GM19328 (cell line): ENCODE data around the gene C11orf68.
"Not testable (repeated sequence)": the region's sequence is repeated elsewhere in the genome, so short reads cannot be mapped to it uniquely, and the experiment has no call there.

Source experiments
- ATAC-seq: cut with Tn5 transposase; IDR thresholded peaks from one replicate; pipeline ENCODE4 v1.9.1; 2021; ENCODE audit warnings: mild to moderate bottlenecking, moderate library complexity; ENCODE audit not compliant: unreplicated experiment

C11orf68 gene

DNA sequence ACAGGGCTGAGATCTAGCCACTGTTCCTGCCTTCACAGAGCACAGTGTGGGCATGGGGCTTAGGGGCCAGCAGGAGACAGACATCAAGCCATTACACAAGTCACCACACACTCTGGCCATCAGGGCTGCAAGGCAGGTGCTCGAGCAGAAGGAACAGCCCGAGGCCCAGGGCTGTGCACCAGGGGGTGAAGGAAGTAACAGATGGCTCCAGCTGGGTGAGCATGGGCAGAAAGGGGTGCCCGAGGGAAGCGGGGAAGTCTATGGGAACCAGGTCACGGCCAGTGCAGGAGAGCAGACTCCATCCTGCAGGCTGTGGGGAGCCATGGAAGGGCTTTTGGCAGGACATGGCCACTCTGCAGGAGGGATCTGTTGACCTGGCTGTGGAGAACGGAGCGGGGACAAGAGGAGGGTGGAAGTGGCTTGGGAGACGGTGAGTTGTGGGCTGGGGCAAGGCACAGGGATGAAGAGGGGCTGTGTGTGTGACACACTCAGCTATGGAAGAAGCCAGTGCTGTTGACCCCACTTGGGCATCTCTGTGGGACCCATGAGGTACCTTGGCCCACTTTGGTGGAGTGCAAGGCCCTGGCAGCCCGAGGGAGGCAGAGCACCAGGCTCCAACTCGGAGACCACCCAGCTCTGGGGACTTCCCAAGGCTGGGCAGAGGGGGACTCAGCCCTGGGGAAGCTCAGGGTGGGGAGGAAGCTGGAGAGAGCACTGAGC, 3.6 kb downstream of the C11orf68 start:
- no peak for ATAC-seq

DNA sequence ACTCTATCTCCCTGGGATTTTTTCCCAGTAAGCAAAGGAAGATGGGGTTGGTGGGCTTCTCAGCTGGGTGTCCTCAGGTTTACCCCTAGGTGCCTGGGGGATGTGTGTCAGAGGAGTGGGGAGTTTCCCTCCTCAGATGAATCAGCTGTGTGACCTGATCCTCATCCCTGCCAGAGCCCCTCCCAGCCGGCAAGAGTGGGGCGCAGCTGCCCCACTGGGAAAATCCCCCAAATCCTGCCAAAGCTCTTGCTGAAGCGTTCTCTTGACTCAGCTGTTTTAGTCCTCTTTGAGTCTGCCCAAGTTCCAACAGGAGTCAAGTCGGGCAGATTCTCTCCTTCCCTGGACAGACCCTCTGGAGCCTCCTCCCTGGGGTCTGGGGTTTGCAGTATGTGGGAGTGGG, 6.0 kb downstream of the C11orf68 start:
- no peak for ATAC-seq

DNA sequence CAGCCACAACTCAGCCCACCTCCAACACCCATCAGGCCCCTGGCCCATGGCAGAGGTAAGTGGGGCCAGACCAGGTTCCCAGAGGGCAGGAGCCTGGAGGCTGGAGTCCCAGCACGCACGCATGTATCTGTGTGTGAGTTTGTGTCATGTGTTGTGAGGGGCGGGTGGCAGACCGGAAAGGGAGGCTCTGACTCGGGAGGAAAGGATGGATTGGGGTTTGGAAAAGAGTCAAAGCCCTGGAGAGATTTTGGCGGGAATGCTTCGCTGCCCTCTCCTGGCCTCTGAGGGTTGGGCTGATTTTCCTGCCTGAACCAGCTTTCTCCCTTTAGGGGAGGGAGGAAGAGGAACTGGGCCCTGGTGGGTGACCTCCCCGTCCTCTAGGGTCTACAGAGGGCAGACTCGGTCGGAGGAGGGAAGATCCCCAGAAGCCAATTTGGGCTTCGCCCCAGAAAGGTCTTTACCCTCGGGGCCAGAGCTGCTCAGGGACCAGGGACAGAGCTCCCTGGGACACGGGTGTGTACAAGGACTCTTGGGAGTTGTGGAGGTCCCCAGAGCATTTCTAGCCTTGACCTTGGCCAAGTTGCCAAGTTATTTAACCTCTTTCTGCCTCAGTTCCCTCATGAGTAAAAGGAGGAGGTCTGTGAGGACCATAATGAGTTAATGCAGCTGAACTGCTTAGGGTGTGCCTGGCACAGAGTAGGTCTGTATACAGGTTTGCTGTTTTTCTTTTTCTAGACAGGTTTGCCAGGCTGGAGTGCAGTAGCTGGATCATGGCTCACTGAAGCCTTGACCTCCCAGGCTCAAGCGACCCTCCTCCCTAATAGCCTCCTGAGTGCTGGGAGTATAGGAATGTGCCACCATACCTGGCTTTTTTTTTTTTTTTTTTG, 6.9 kb downstream of the C11orf68 start:
- ATAC-seq: no peak

DNA sequence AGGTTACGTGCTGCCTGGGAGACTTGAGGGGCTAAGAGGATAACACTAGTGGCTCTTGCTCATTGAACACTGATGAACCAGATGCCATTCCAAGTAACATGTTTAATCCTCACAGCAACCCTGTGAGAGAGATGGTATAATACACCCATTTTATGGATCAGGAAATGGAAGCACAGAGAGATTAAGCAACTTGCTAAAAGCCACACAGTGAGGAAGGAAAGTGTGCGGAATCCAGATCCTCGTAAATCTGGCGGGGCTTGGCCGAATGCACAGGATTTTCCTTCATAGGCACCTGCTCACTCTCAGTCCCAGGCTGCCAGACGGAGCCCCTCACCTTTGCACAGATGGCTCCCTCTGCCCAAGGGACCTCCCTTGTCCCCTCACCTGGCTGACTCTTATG, 11.0 kb downstream of the C11orf68 start:
- no peak for ATAC-seq

DNA sequence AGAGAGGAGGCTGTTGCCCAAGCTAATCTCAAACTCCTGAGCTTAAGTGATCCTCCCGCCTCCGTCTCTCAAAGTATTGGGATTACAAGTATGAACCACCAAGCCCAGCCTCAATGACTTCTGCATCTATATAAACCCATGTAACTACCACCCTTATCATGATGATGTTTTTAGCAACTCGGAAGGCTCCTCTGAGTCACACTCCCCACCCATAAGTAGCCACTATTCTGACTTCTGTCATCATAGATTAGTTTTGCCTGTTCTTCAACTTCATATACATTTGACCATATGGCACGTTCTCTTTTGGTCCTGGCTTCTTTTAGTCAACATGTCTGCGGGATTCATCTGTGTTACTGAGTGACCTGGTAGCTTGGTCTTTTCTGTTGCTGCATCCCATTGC, 12.3 kb downstream of the C11orf68 start:
- no peak for ATAC-seq

DNA sequence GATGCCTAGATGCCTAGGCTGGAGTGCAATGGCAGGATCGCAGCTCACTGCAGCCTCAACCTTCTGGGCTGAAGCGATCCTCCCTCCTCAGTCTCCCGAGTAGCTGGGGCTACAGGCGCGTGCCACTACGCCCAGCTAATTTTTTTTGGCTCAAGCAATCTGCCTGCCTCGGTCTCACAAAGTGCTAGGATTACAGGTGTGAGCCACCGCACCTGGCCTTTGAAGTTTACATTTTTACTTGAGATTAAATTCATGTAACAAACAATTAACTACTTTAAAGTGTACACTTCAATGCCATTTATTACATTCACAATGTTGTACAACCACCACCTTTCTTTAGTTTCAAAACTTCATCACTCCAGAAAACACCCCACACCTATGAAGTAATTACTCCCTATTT, 15.1 kb downstream of the C11orf68 start:
- ATAC-seq: no peak

DNA sequence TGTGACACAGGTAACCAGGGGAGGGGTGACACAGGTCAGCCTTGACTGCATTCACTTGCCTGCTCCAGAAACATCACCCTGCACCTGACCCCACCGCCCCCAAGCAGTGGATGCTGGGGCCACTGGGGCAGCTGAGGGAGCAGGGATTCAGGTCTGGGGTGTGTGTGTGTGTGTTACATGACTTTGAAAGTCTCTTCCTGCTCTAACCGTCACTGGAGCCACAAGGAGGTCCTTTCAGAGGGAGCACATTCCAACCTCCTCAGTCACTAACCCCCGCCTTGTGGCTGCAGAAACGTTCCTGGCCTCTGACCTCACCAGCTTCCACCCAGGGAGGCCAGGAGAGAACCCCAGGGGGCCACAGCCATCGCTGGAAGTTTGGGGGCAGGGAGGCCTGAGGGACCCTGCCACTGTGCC, 15.8 kb downstream of the C11orf68 start:
- no peak for ATAC-seq

DNA sequence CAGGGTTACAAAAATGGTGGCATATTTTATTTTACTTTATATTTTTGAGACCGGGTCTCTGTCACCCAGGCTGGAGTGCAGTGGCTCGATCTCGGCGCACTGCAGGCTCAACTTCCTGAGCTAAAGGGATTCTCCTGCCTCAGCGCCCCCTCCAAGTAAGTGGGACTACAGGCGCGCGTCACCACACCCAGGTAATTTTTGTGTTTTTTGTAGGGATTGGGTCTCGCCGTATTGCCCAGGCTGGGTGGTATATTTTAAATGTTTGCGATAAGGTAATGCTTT, 18.0 kb downstream of the C11orf68 start:
- ATAC-seq: no peak

DNA sequence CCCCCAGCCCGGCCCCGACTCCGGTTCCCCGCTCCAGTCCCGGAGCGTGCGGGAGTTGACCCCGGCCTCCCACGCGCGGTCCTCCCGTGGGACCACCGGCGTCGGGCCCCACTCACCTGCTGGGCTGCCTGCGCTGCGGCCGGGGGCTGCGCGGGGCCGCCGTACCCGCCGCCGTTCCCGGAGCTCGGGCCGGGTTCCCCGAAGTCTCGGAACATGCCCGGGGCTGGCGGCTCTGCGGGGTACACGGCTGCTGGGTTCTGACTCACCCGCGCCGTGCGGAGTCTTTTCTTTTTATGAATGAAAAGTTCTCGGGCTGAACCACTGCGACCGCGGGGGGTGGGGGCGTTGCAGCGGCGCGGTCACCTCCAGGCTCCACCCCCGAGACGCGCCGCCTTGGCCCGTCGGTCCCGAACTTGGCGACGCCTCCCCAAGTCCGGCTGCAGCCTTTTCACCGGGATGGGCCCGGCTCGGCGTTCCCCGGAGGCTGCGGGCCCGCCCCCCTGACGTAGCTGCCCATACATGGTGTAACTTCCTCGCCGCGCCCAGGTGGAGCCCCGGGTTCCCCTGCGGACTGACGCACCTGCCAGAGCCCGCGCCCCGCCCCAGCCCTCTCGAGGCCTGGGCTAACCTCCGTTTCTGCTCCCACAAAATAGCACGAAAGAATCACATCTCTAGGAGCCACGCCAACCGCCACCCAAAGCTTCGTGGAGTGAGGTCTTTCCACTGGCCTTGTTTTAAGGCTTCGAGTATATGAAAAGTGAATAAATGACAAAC, 18.6 kb downstream of the C11orf68 start, which contains the start of gene FOSL1:
TSS of gene FOSL1 (minus strand) at position 264 of the 774 bp plus-strand sequence. CDS start at position 215, 49 bp downstream.
- peak; percentile 71 for ATAC-seq

DNA sequence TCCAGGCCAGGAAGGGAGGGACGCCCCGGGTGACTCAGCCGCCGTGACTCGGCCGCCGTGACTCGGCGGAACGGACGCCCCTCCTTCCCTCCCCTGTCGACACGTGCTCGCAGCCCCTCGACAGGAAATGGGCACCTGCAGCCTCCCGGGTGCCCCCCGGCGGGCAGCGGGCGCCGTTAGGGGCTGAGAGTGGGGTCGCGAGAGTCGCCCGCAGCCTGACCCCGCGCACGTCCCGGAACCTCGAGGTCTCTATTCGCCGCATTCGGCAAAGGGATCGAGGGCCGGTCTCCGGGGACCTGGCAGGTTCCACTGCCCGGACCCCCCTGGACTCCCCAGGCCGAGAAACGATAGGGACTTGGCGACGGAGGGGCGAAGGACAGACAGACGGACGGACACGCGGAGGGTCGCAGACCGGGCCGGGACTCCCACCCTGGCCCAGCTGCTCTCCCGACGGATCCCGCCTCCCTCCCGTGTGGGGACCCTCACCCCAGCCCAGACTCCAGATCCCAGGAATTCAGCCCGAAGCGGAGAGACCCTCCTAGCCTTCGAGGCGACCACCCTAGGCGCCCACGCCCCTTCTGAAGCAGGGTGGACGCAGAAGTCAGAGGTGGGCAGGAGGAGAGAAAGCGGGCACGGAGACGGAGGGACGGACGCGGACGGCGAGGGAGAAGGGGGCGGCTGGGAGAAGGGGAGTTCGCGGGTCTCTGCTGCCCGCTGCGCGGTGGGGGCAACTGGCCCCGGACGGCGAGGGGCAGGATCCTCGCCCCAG, 19.3 kb downstream of the C11orf68 start:
- ATAC-seq: no peak

DNA sequence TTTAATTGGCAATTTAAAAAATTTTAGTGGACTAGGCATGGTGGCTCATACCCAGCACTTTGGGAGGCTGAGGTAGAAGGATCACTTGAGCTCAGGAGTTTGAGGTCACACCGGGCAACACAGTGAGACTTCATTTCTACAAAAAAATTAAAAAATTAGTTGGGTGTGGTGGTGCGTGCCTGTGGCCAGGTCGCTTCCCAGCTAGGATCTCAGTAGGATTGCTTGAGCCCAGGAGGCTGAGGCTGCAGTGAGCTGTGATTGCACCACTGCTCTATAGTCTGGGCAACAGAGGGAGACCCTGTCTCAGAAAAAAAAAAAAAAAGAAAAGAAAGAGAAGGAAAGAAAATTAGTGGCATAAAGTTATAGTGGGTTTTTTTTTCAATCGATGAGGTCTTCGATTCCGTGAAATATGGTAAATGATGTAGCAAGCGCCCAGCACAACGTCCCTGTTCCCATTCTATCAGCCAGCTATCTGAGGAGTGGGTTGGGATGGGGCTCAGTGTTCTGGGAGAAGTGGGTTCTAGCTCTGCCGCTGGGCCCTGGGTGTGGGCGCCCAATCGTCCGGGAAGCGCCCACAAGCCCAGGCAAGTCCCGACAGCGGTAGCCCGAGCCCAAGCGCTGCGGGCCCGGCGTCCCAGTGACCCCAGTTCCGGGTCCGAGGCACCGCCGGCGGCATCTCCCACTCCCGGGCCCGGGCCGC, 20.1 kb downstream of the C11orf68 start:
- no peak for ATAC-seq

DNA sequence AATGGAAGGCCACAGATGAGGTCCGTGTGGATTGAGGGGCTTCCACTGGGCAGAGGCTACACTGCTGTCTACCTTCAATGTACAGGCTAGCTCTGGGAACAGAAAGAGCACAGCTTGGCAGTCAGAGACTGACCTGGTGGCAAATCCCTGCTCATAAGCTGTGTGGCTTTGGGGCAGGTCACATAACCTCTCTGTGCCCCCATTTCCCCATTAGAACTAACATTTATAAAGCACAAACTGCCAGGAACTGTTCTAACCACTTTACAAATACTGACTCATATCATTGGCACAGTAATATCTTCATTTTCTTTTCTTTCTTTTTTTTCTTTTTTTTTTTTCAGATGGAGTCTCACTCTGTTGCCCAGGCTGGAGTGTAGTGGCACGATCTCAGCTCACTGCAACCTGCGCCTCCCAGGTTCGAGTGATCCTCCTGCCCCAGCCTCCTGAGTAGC, 21.8 kb downstream of the C11orf68 start:
- ATAC-seq: no peak

DNA sequence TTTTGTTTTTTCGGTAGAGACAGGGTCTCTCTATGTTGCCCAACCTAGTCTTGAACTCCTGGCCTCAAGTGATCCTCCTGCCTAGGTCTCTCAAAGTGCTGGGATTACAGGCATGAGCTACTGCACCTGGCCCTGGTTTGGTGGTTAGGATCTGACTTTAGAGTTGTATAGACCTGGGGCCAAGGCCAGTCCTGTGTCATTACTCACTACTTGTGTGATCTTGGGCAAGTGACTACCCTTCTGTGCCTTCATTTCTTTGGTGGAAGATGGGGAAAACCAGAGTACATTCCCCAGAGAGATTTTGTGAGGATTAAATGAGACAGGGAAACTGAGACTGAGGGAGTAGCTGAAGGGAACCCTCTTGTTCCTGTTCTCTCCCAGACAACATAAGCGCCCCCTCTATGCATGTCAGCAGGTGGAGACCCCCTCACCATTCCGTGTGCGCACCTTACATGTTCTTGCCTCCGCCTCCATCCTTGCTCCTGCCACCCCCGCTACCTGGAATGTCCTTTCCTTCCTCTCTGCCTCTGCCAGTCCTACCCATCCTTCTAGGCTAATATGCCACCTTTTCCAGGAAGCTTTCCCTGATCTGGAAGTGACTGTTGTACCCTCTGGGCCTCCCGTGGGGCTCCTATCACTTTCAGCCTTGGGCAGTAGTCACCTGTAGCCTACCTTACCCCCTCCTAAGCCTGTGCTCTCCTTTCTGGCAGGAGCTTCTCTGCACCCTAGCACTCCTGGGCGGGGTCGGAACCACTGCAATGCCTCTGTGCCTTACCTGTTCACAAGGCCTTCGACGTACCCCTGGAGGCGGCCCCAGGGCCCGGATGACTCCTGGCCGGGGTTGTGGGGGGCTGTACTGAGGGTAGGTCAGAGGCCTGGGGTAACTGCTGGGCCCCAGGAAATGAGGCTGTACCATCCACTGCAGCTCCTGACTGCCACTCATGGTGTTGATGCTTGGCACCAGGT, 22.5 kb downstream of the C11orf68 start:
- no peak for ATAC-seq

DNA sequence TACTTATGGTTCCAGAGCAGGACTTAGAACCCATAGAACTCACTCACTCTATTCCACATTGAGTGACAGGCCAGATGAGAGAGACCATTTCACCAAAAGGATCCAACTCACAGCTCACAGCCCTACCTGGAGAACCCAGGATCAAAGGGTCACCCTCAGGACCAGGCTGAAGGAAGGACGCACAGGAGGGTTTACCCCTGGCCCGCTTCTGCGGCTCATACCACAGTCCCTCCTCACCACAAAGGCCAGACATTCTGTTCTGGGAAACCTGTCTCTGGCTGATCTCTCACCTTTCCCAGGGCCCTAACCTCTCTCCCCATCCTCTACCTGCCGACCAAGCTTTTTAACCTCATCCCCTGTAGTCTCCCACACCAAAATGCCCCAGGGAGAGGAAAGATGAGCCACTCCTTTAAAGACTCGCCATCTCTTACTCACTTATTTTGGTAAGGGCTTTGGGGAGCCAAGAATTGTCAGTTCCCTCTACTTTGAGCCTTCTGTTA, 23.3 kb downstream of the C11orf68 start:
- ATAC-seq: no peak

DNA sequence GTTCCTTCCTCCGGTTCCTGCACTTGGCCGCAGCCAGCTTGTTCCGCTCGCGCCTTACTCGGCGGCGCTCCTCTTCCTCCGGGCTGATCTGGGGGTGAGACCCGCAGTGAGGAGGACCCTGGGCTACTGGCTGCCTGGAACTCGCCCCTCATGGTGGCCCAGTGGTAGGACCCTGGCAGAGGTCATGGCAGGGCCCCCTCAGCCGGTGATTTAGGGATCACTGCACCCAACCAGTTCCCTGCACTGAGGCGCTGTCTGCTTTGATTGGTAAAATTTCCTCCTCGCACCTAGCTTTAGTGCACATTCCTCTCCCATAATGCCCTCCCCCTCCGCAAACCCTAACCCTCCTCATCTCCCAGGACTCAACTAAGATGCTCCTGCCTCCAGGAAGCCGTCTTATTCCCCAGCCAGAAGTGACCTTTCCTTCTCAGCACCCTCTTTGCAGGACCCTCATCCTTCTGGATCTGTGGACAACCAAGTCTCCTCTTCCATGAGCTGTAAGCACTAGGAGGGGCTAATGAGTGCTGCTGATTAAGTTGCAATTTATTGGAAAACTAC, 24.7 kb downstream of the C11orf68 start:
- ATAC-seq: no peak

DNA sequence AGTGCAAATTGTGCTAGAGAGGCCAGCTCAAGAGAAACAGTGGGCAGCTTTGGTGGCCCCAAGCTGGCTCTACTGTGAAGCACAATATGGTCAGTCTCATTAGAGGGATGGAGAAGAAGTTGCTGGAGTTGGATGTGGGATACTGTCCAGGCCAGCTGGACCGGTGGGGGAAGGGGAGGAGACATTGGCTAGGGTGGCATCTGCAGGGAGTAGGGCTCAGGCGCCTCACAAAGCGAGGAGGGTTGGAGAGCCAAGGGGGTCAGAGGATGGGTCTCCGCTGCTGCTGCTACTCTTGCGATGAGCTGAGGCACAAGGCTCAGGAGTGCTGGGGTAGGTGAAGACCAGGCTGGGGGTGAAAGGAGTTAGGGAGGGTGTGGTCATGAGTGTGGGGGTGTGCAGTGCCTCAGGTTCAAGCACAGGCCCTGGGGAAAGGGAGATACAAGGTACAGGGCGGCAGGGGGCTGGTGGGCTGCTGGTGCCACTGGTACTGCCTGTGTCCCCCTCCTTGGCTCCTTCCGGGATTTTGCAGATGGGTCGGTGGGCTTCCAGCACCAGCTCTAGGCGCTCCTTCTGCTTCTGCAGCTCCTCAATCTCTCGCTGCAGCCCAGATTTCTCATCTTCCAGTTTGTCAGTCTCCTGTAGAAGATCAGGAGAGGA, 26.1 kb downstream of the C11orf68 start:
- no peak for ATAC-seq

DNA sequence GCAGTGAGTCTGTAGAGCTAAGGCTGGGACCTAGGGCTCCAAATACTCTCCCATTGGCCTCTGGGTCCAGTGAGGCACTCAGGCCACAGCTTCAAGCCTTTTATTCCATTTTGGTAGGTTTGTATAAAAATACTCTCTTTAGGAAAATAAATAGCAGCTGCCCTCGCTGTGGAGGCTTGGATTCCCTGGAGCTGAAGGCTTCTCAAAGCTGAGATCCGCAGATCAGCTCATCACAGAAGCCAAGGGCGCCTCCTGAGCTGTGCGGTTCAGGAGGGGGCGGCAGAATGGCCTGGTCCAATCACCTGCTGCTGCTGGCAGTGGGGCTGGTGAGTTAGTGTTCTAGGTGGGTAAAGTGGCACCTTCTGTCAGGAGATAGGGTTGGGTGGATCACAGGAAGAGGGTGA, 26.7 kb downstream of the C11orf68 start:
- not testable (repeated sequence) for ATAC-seq
